H9 (cell line): ENCODE measurements around the gene ARHGAP26. TPM values are rescaled to one million over a fixed set of nuclear protein-coding genes. Genes with fewer than 3 reads are reported as not detected.
A peak's percentile ranks its signal among the peaks of the same experiment; 100 is the strongest.

ENCODE experiments used
- DNase-seq: peaks from one replicate; pipeline ENCODE4 v3.0.0-alpha.2; 2017
- H2AFZ ChIP-seq: one replicate; pipeline ENCODE4 v1.6.1; 2013; ENCODE audit warnings: mild to moderate bottlenecking, low read length, control low read depth, moderate library complexity
- H2AK5ac ChIP-seq: 2 replicates; pipeline ENCODE4 v1.6.1; 2013; ENCODE audit warnings: low read length, control low read depth, mixed read lengths; ENCODE audit not compliant: insufficient read length
- H2BK120ac ChIP-seq: one replicate; pipeline ENCODE4 v1.6.1; 2013; ENCODE audit warnings: low read depth, mild to moderate bottlenecking, low read length, control low read depth, inconsistent platforms; ENCODE audit not compliant: poor library complexity, severe bottlenecking
- H2BK12ac ChIP-seq: 2 replicates; pipeline ENCODE4 v1.6.1; 2013; ENCODE audit warnings: low read length, control low read depth, mixed read lengths, low read depth; ENCODE audit not compliant: insufficient read length
- H2BK15ac ChIP-seq: 2 replicates; pipeline ENCODE4 v1.6.1; 2013; ENCODE audit warnings: low read depth, low read length, control low read depth
- H2BK20ac ChIP-seq: one replicate; pipeline ENCODE4 v1.6.1; 2013; ENCODE audit warnings: low read depth, mild to moderate bottlenecking, low read length, control low read depth, inconsistent platforms; ENCODE audit not compliant: poor library complexity, severe bottlenecking
- H2BK5ac ChIP-seq: 2 replicates; pipeline ENCODE4 v1.6.1; 2013; ENCODE audit warnings: low read length, control low read depth, mixed read lengths; ENCODE audit not compliant: insufficient read length
- H3K14ac ChIP-seq: 2 replicates; pipeline ENCODE4 v1.6.1; 2013; ENCODE audit warnings: low read length, control low read depth; ENCODE audit not compliant: insufficient read depth
- H3K18ac ChIP-seq: 2 replicates; pipeline ENCODE4 v1.6.1; 2013; ENCODE audit warnings: low read depth, mild to moderate bottlenecking, mixed read lengths, low read length, control low read depth; ENCODE audit not compliant: insufficient read length
- H3K23ac ChIP-seq: 2 replicates; pipeline ENCODE4 v1.6.1; 2013; ENCODE audit warnings: low read length, control low read depth, mixed read lengths, low read depth; ENCODE audit not compliant: insufficient read length
- H3K23me2 ChIP-seq: 2 replicates; pipeline ENCODE4 v1.6.1; 2013; ENCODE audit warnings: low read depth, mild to moderate bottlenecking, mixed read lengths, low read length, control low read depth; ENCODE audit not compliant: insufficient read length, poor library complexity, severe bottlenecking
- H3K27ac ChIP-seq: 2 replicates; pipeline ENCODE4 v1.5.1; 2013; ENCODE audit warnings: low read length, control low read depth, mixed read lengths, low read depth; ENCODE audit not compliant: insufficient read length
- H3K27me3 ChIP-seq: 2 replicates; pipeline ENCODE4 v1.6.1; 2013; ENCODE audit warnings: low read length, control low read depth, inconsistent platforms; ENCODE audit not compliant: insufficient read depth
- H3K4ac ChIP-seq: 2 replicates; pipeline ENCODE4 v1.6.1; 2013; ENCODE audit warnings: low read depth, mild to moderate bottlenecking, control low read depth, inconsistent platforms, low read length, moderate library complexity
- H3K4me1 ChIP-seq: 2 replicates; pipeline ENCODE4 v1.6.1; 2013; ENCODE audit warnings: low read length, control low read depth, inconsistent platforms; ENCODE audit not compliant: insufficient read depth
- H3K4me2 ChIP-seq: 2 replicates; pipeline ENCODE4 v1.6.1; 2013; ENCODE audit warnings: low read length, control low read depth, mixed read lengths; ENCODE audit not compliant: insufficient read length, insufficient read depth
- H3K56ac ChIP-seq: 2 replicates; pipeline ENCODE4 v1.6.1; 2013; ENCODE audit warnings: low read depth, mild to moderate bottlenecking, mixed read lengths, low read length, control low read depth; ENCODE audit not compliant: insufficient read length
- H3K79me1 ChIP-seq: 2 replicates; pipeline ENCODE4 v1.6.1; 2013; ENCODE audit warnings: low read depth, mild to moderate bottlenecking, moderate library complexity, low read length, control low read depth, inconsistent platforms; ENCODE audit not compliant: insufficient read depth, poor library complexity, severe bottlenecking
- H3K79me2 ChIP-seq: 2 replicates; pipeline ENCODE4 v1.6.1; 2013; ENCODE audit warnings: low read length, control low read depth, inconsistent platforms; ENCODE audit not compliant: insufficient read depth
- H3K9ac ChIP-seq: 2 replicates; pipeline ENCODE4 v1.6.1; 2013; ENCODE audit warnings: low read length, control low read depth, mixed read lengths; ENCODE audit not compliant: insufficient read length; ENCODE audit errors: extremely low read depth
- H3K9me3 ChIP-seq: one replicate; pipeline ENCODE4 v1.6.1; 2013; ENCODE audit warnings: low read depth, low read length, inconsistent platforms; ENCODE audit not compliant: control insufficient read depth
- H3T11ph ChIP-seq: one replicate; pipeline ENCODE4 v1.6.1; 2013; ENCODE audit warnings: mild to moderate bottlenecking, low read length, control low read depth, inconsistent platforms
- H4K20me1 ChIP-seq: one replicate; pipeline ENCODE4 v1.6.1; 2013; ENCODE audit not compliant: control insufficient read depth, insufficient read length, insufficient read depth
- H4K5ac ChIP-seq: 2 replicates; pipeline ENCODE4 v1.6.1; 2013; ENCODE audit warnings: low read depth, mild to moderate bottlenecking, mixed read lengths, low read length, control low read depth; ENCODE audit not compliant: insufficient read length
- H4K8ac ChIP-seq: replicated peaks from 2 replicates; pipeline ENCODE4 v1.6.1; 2013; ENCODE audit warnings: low read length, control low read depth, mixed read lengths, low read depth; ENCODE audit not compliant: insufficient read length
- H4K91ac ChIP-seq: 2 replicates; pipeline ENCODE4 v1.6.1; 2013; ENCODE audit warnings: low read depth, mild to moderate bottlenecking, moderate library complexity, mixed read lengths, low read length, control low read depth; ENCODE audit not compliant: insufficient read length
- H3K27ac Mint-ChIP-seq, 3 experiments: 2 replicates in 2 of 3; 3 replicates in 1 of 3; pipeline ENCODE4 v1.8.0; 2020 to 2021; ENCODE audit warnings: mixed read lengths in 3 of 3, mild to moderate bottlenecking in 1 of 3, moderate library complexity in 1 of 3
- H3K27me3 Mint-ChIP-seq: 2 replicates; pipeline ENCODE4 v1.8.0; 2021; ENCODE audit warnings: low read depth, mild to moderate bottlenecking, moderate library complexity, mixed read lengths
- H3K36me3 Mint-ChIP-seq, 3 experiments: 2 replicates in 2 of 3; 3 replicates in 1 of 3; pipeline ENCODE4 v1.8.0; 2020 to 2021; ENCODE audit warnings: low read depth in 3 of 3, mixed read lengths in 3 of 3; ENCODE audit not compliant: insufficient read depth in 1 of 3
- H3K4me1 Mint-ChIP-seq, 2 experiments: 2 replicates each; pipeline ENCODE4 v1.8.0; 2020; ENCODE audit warnings: mixed read lengths in 2 of 2
- H3K4me3 Mint-ChIP-seq, 2 experiments: 2 replicates in 1 of 2; 3 replicates in 1 of 2; pipeline ENCODE4 v1.8.0; 2020 to 2021; ENCODE audit warnings: mild to moderate bottlenecking in 2 of 2, mixed read lengths in 2 of 2, moderate library complexity in 1 of 2
- H3K9me3 Mint-ChIP-seq, 2 experiments: 2 replicates in 1 of 2; 3 replicates in 1 of 2; pipeline ENCODE4 v1.8.0; 2020; ENCODE audit warnings: mild to moderate bottlenecking in 2 of 2, mixed read lengths in 2 of 2, moderate library complexity in 1 of 2
- CTCF ChIP-seq: fragments of 200-600 bp; sonication (generic); conservative IDR thresholded peaks from 3 replicates; pipeline ENCODE4 v1.8.0; 2021; ENCODE audit warnings: antibody characterized with exemption, mild to moderate bottlenecking
- WGBS: extraction: QIAGEN DNeasy Blood & Tissue Kit; methylation state at CpG from one replicate; pipeline ENCODE4 v1.1.7; 2013; ENCODE audit warnings: missing lambda C conversion rate, low lambda C conversion rate, mixed read lengths; ENCODE audit not compliant: insufficient read length; ENCODE audit errors: extremely low coverage; 5-methylcytosine and 5-hydroxymethylcytosine counted together
- total RNA-seq: library from RNA; stranded (reverse); gene quantifications from 2 replicates; pipeline ENCODE4 v1.2.1, GENCODE V29; 2021

ARHGAP26 gene
- total RNA-seq, 1 experiment from 2014 or later = 13.8 TPM

GRCh38 chr5:142724821-142725220 lies 45.4 kb upstream of the ARHGAP26 start:
- H3K18ac ChIP-seq = no peak overlapping the region
- no peak overlapping the region for H3K14ac ChIP-seq
- no peak overlapping the region for H3K4me2 ChIP-seq
- H3K4ac ChIP-seq = no peak overlapping the region
- no peak overlapping the region for H2BK12ac ChIP-seq
- H4K5ac ChIP-seq = no peak overlapping the region
- H3K9me3 ChIP-seq = no peaks in the 10 kb centered on the region
- peak overlapping the region in 1 of 3 experiments; percentile 77; a peak in 2 of 7 replicates for H3K27ac Mint-ChIP-seq
- no peak overlapping the region for H2BK120ac ChIP-seq
- H2BK15ac ChIP-seq = no peak overlapping the region
- no peaks in the 10 kb centered on the region for H3K79me1 ChIP-seq
- H3K4me1 Mint-ChIP-seq = peaks cover 10 to 17% of the 10 kb centered on the region in 2 experiments
- H3K4me1 ChIP-seq = no peaks in the 10 kb centered on the region
- H4K8ac ChIP-seq = no peak overlapping the region
- peak; percentile 15 for DNase-seq
- H3K36me3 Mint-ChIP-seq = peaks cover 0 to 53% (median 5%) of the 10 kb centered on the region in 3 experiments; a peak in 3 of 7 replicates
- H3K23me2 ChIP-seq = no peaks in the 10 kb centered on the region
- H2BK20ac ChIP-seq = no peak overlapping the region
- H3K27me3 Mint-ChIP-seq = no peaks in the 10 kb centered on the region
- H3K27me3 ChIP-seq = no peaks in the 10 kb centered on the region
- H2AFZ ChIP-seq = no peak overlapping the region
- H3K27ac ChIP-seq = no peak overlapping the region
- H4K91ac ChIP-seq = no peak overlapping the region
- no peaks in the 10 kb centered on the region for H3K79me2 ChIP-seq
- no peak overlapping the region for H3K23ac ChIP-seq
- TF ChIP-seq CTCF = no peak
- H3T11ph ChIP-seq = no peak overlapping the region
- WGBS = no CpG with 5 or more reads among the region's 9 CpGs
- H4K20me1 ChIP-seq = no peaks in the 10 kb centered on the region
- no peak overlapping the region for H2AK5ac ChIP-seq
- H3K4me3 Mint-ChIP-seq = no peak overlapping the region
- no peak overlapping the region for H2BK5ac ChIP-seq
- H3K56ac ChIP-seq = no peak overlapping the region
- H3K9me3 Mint-ChIP-seq = peaks cover 0 to 1% of the 10 kb centered on the region in 2 experiments; a peak in 1 of 5 replicates
- no peak overlapping the region for H3K9ac ChIP-seq
